Liver (tissue), 9 donors: Measurements from ENCODE around the gene AFAP1L2. TPM values are rescaled to one million over a fixed set of nuclear protein-coding genes. Genes with fewer than 3 reads are reported as not detected.

Source experiments
- DNase-seq: peaks from one replicate; pipeline ENCODE4 v3.0.0-alpha.2; 2017; ENCODE audit warnings: low spot score
- H3K27ac ChIP-seq, 2 donors: one replicate each; pipeline ENCODE4 v1.7.0; 2013; ENCODE audit warnings: inconsistent platforms in 2 of 2, low read length in 2 of 2, control low read depth in 1 of 2, low read depth in 1 of 2, mild to moderate bottlenecking in 1 of 2
- H3K27me3 ChIP-seq, 4 donors: one replicate each; pipeline versions ENCODE4 v1.6.1 to v1.7.0; 2013; ENCODE audit warnings: low read length in 3 of 4, inconsistent platforms in 1 of 4, mild to moderate bottlenecking in 1 of 4, moderate library complexity in 1 of 4; ENCODE audit not compliant: control insufficient read depth in 4 of 4, insufficient read depth in 4 of 4
- H3K36me3 ChIP-seq, 4 donors: one replicate each; pipeline versions ENCODE4 v1.6.1 to v1.7.0; 2013; ENCODE audit warnings: low read length in 3 of 4, mild to moderate bottlenecking in 3 of 4, low read depth in 1 of 4, moderate library complexity in 1 of 4; ENCODE audit not compliant: control insufficient read depth in 4 of 4, insufficient read depth in 3 of 4
- H3K4me1 ChIP-seq, 4 donors: one replicate each; pipeline versions ENCODE4 v1.6.1 to v1.7.0; 2013; ENCODE audit warnings: low read length in 3 of 4, mild to moderate bottlenecking in 3 of 4, moderate library complexity in 1 of 4; ENCODE audit not compliant: control insufficient read depth in 4 of 4, insufficient read depth in 4 of 4
- H3K4me3 ChIP-seq, 3 donors: one replicate each; pipeline versions ENCODE4 v1.6.1 to v1.7.0; 2013; ENCODE audit warnings: low read length in 3 of 3, control low read depth in 1 of 3, low read depth in 1 of 3, mild to moderate bottlenecking in 1 of 3
- H3K9ac ChIP-seq, 2 donors: one replicate each; pipeline ENCODE4 v1.7.0; 2013; ENCODE audit warnings: low read length in 2 of 2, mild to moderate bottlenecking in 2 of 2, moderate library complexity in 2 of 2, control low read depth in 1 of 2, low read depth in 1 of 2
- H3K9me3 ChIP-seq, 4 donors: one replicate each; pipeline versions ENCODE4 v1.6.1 to v1.7.0; 2013; ENCODE audit warnings: low read length in 3 of 4; ENCODE audit not compliant: control insufficient read depth in 4 of 4
- ATF3 ChIP-seq: IDR thresholded peaks from 2 replicates; pipeline ENCODE4 v1.6.1; 2016; ENCODE audit warnings: antibody characterized with exemption
- CTCF ChIP-seq: fragments of 150-350 bp; IDR thresholded peaks from 2 replicates; pipeline ENCODE4 v1.5.1; 2017; ENCODE audit warnings: improper control_type of control experiment, low read depth, low read length; ENCODE audit not compliant: missing input control
- EGR1 ChIP-seq, 2 donors: IDR thresholded peaks; 2 replicates each; pipeline ENCODE4 v1.6.1; 2016 to 2018; ENCODE audit warnings: antibody characterized with exemption in 2 of 2, low read depth in 2 of 2
- FOXA1 ChIP-seq: IDR thresholded peaks from 2 replicates; pipeline ENCODE4 v1.6.1; 2016; ENCODE audit warnings: antibody characterized with exemption
- FOXA2 ChIP-seq: IDR thresholded peaks from 2 replicates; pipeline ENCODE4 v1.6.1; 2016; ENCODE audit warnings: antibody characterized with exemption
- GABPA ChIP-seq, 2 donors: IDR thresholded peaks in 1 of 2; conservative IDR thresholded peaks in 1 of 2; 2 replicates each; pipeline ENCODE4 v1.6.1; 2016; ENCODE audit warnings: antibody characterized with exemption in 2 of 2, mild to moderate bottlenecking in 1 of 2, moderate library complexity in 1 of 2
- HNF4A ChIP-seq, 2 donors: conservative IDR thresholded peaks; 2 replicates each; pipeline ENCODE4 v1.6.1; 2016; ENCODE audit warnings: antibody characterized with exemption in 2 of 2, mild to moderate bottlenecking in 2 of 2
- HNF4G ChIP-seq: IDR thresholded peaks from 2 replicates; pipeline ENCODE4 v1.6.1; 2016; ENCODE audit warnings: antibody characterized with exemption
- JUND ChIP-seq, 2 donors: IDR thresholded peaks; 2 replicates each; pipeline ENCODE4 v1.6.1; 2016; ENCODE audit warnings: antibody characterized with exemption in 2 of 2
- MAX ChIP-seq: IDR thresholded peaks from 2 replicates; pipeline ENCODE4 v1.6.1; 2016; ENCODE audit warnings: antibody characterized with exemption
- NR2F2 ChIP-seq: IDR thresholded peaks from 2 replicates; pipeline ENCODE4 v1.6.1; 2016; ENCODE audit warnings: antibody characterized with exemption
- RAD21 ChIP-seq, 2 donors: IDR thresholded peaks; 2 replicates each; pipeline ENCODE4 v1.6.1; 2016; ENCODE audit warnings: antibody characterized with exemption in 2 of 2, mild to moderate bottlenecking in 2 of 2
- REST ChIP-seq: IDR thresholded peaks from 2 replicates; pipeline ENCODE4 v1.6.1; 2016; ENCODE audit warnings: antibody characterized with exemption, mild to moderate bottlenecking
- RXRA ChIP-seq, 2 donors: IDR thresholded peaks; 2 replicates each; pipeline ENCODE4 v1.6.1; 2017 to 2018; ENCODE audit warnings: antibody characterized with exemption in 2 of 2, mild to moderate bottlenecking in 1 of 2
- SP1 ChIP-seq: IDR thresholded peaks from 2 replicates; pipeline ENCODE4 v1.6.1; 2018; ENCODE audit warnings: antibody characterized with exemption, mild to moderate bottlenecking
- TAF1 ChIP-seq: conservative IDR thresholded peaks from 2 replicates; pipeline ENCODE4 v1.6.1; 2016; ENCODE audit warnings: antibody characterized with exemption, mild to moderate bottlenecking
- YY1 ChIP-seq: IDR thresholded peaks from 2 replicates; pipeline ENCODE4 v1.6.1; 2016; ENCODE audit warnings: antibody characterized with exemption, mild to moderate bottlenecking
- ZBTB33 ChIP-seq: IDR thresholded peaks from 2 replicates; pipeline ENCODE4 v1.6.1; 2016; ENCODE audit warnings: antibody characterized with exemption
- WGBS: extraction: QIAGEN DNeasy Blood & Tissue Kit; methylation state at CpG from one replicate; pipeline ENCODE4 v1.1.7; 2013; 5-methylcytosine and 5-hydroxymethylcytosine counted together
- polyA plus RNA-seq, 2 donors: library from polyadenylated mRNA; stranded (reverse) in 1 of 2; unstranded in 1 of 2; fragments of 200-250 nt in 1 of 2; fragments of >200 nt in 1 of 2; fragmentation: Nextera tagmentation in 1 of 2; extraction: Ambion mirVana in 1 of 2; gene quantifications; one replicate each; pipeline versions ENCODE4 v1.2.1 to v1.2.3, GENCODE V29; 2013 to 2015
- total RNA-seq, 2 donors: library from RNA; depleted of rRNA; stranded (reverse); fragments of >200 nt; gene quantifications; one replicate each; pipeline ENCODE4 v1.2.3, GENCODE V29; 2014
- donor health status: healthy.
- donor health status: healthy.
- donor health status: healthy.
- donor health status: healthy.
- donor health status: healthy.

Gene AFAP1L2
- total and polyA plus RNA-seq, 4 donors: 0.53 to 1.8 (median 1.3) TPM

GRCh38 chr10:114429581-114430335 lies 25.5 kb upstream of the AFAP1L2 start (continued):
- TF ChIP-seq REST: no peak

- WGBS: 70% methylated on average over 9 of the region's 9 CpGs
- no peak for DNase-seq
- Histone ChIP-seq H3K27me3 (no peaks in the 10 kb centered on the region), H3K9ac (no peak overlapping the region), H3K4me1 (no peaks in the 10 kb centered on the region), H3K27ac (no peak overlapping the region), H3K9me3 (no peaks in the 10 kb centered on the region), H3K36me3 (peaks cover 0 to 3% (median 0%) of the 10 kb centered on the region in 4 donors), H3K4me3 (no peak overlapping the region)
- TF ChIP-seq ATF3 (no peak), RAD21 (IDR thresholded peaks at IDR 0.05) (no peak), TAF1 (no peak), JUND (IDR thresholded peaks at IDR 0.05) (no peak), RXRA (IDR thresholded peaks at IDR 0.05) (no peak), HNF4G (no peak), GABPA (IDR thresholded peaks at IDR 0.05 in 1 of 2, conservative IDR thresholded peaks at IDR 0.05 in 1 of 2) (no peak), FOXA2 (no peak), EGR1 (IDR thresholded peaks at IDR 0.05; ENCODE audit: low read depth in 2 of 2) (no peak), REST (no peak), FOXA1 (no peak), NR2F2 (no peak), YY1 (no peak), HNF4A (conservative IDR thresholded peaks at IDR 0.05) (no peak), SP1 (no peak), CTCF (no peak), MAX (no peak), ZBTB33 (no peak)
Observed at GRCh38 chr10:114427124-114427852, 23.0 kb upstream of the AFAP1L2 start.
